Measurements from ENCODE around the gene P2RX5.
"Not testable (repeated sequence)": the region's sequence is repeated elsewhere in the genome, so short reads cannot be mapped to it uniquely, and the experiment has no call there.

DNA sequence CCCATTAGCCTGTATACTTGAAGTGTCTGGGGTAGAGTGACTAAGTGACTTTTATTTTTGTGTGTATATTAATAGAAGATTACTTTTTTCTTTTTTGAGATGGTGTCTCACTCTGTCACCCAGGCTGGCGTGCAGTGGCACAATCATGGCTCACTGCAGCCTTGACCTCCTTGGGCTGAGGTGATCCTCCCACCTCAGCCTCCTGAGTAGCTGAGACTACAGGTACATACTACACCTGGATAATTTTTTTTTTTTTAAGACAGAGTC, 9.7 kb upstream of the P2RX5 start:
- TF ChIP-seq POLR2AphosphoS5, CTCF, POLR2A, EP300 (IDR thresholded peaks at IDR 0.05): not testable (repeated sequence)

Data from gastroesophageal sphincter (tissue), 3 donors.